IMR-90 (cell line): Measurements from ENCODE around the gene PLS1. TPM values are rescaled to one million over a fixed set of nuclear protein-coding genes. Genes with fewer than 3 reads are reported as not detected.

Source experiments
- ATAC-seq: fragments of 200-7000 bp; cut with Tn5 transposase; 2 replicates; pipeline ENCODE4 v1.9.1; 2020; ENCODE audit warnings: low read depth, mild to moderate bottlenecking, moderate library complexity
- BruUV-seq: library from RNA; stranded (reverse); fragments of 400-500 nt; replicated peaks from 2 replicates; lab custom pipeline; 2021; lab: Mats Ljungman, UMichigan
- CTCF ChIA-PET: fragments of 300-600 bp; formaldehyde crosslinking; extraction: SDS; loops from one replicate; lab custom pipeline; 2021; ENCODE audit warnings: antibody characterized with exemption; lab: Yijun Ruan, JAX
- POLR2A ChIA-PET: fragments of 300-600 bp; sonication (Branson Sonifier 250); formaldehyde crosslinking; loops from one replicate; lab custom pipeline; 2022; ENCODE audit warnings: antibody characterized with exemption; ENCODE audit not compliant: unreplicated experiment; lab: Charles Lee
- DNase-seq: peaks from one replicate; pipeline ENCODE4 v3.0.0; 2013
- H2AFZ ChIP-seq: replicated peaks from 2 replicates; pipeline ENCODE3; 2013; ENCODE audit warnings: low read length, mild to moderate bottlenecking; ENCODE audit not compliant: poor library complexity
- H2AK5ac ChIP-seq: 2 replicates; pipeline ENCODE4 v1.6.1; 2013; ENCODE audit warnings: low read depth, low read length, inconsistent platforms
- H2AK9ac ChIP-seq: replicated peaks from 2 replicates; pipeline ENCODE3; 2013; ENCODE audit warnings: mild to moderate bottlenecking, low read depth, low read length, moderate library complexity; ENCODE audit not compliant: poor library complexity
- H2BK120ac ChIP-seq: 2 replicates; pipeline ENCODE4 v1.6.1; 2013; ENCODE audit warnings: low read depth, low read length, inconsistent platforms
- H2BK15ac ChIP-seq: 3 replicates; pipeline ENCODE4 v1.6.1; 2013; ENCODE audit warnings: low read depth, low read length, inconsistent platforms
- H2BK20ac ChIP-seq: 2 replicates; pipeline ENCODE4 v1.6.1; 2013; ENCODE audit warnings: low read depth, mild to moderate bottlenecking, inconsistent platforms, low read length, moderate library complexity
- H2BK5ac ChIP-seq: 2 replicates; pipeline ENCODE4 v1.6.1; 2013; ENCODE audit warnings: mild to moderate bottlenecking, low read depth, low read length, inconsistent platforms; ENCODE audit not compliant: poor library complexity, severe bottlenecking
- H3K14ac ChIP-seq: replicated peaks from 2 replicates; pipeline ENCODE4 v1.6.1; 2013; ENCODE audit warnings: low read depth, low read length, inconsistent platforms
- H3K18ac ChIP-seq: 2 replicates; pipeline ENCODE4 v1.6.1; 2013; ENCODE audit warnings: low read depth, low read length, control low read depth
- H3K23ac ChIP-seq: 2 replicates; pipeline ENCODE4 v1.6.1; 2013; ENCODE audit warnings: low read depth, low read length, inconsistent platforms
- H3K27ac ChIP-seq: 2 replicates; pipeline ENCODE4 v1.5.1; 2013; ENCODE audit warnings: mild to moderate bottlenecking, control low read depth, low read length; ENCODE audit not compliant: insufficient read depth
- H3K27me3 ChIP-seq: 2 replicates; pipeline ENCODE4 v1.6.1; 2013; ENCODE audit warnings: low read length; ENCODE audit not compliant: control insufficient read depth, insufficient read depth
- H3K36me3 ChIP-seq: 2 replicates; pipeline ENCODE4 v1.6.1; 2013; ENCODE audit warnings: low read length, mixed read lengths; ENCODE audit not compliant: control insufficient read depth, insufficient read depth
- H3K4ac ChIP-seq: 2 replicates; pipeline ENCODE4 v1.6.1; 2013; ENCODE audit warnings: low read depth, low read length, inconsistent platforms
- H3K4me1 ChIP-seq: 2 replicates; pipeline ENCODE4 v1.6.1; 2013; ENCODE audit warnings: low read length, mixed read lengths; ENCODE audit not compliant: control insufficient read depth, insufficient read depth
- H3K4me2 ChIP-seq: 2 replicates; pipeline ENCODE4 v1.6.1; 2013; ENCODE audit warnings: low read depth, mild to moderate bottlenecking, control low read depth, low read length, moderate library complexity
- H3K4me3 ChIP-seq: 2 replicates; pipeline ENCODE4 v1.5.1; 2013; ENCODE audit warnings: low read depth, mild to moderate bottlenecking, control low read depth, low read length, moderate library complexity; ENCODE audit not compliant: insufficient read depth
- H3K56ac ChIP-seq: 2 replicates; pipeline ENCODE4 v1.6.1; 2013; ENCODE audit warnings: low read length, inconsistent platforms; ENCODE audit not compliant: insufficient read depth; ENCODE audit errors: extremely low read depth
- H3K79me1 ChIP-seq, 2 experiments: 2 replicates each; pipeline ENCODE4 v1.6.1; 2013; ENCODE audit warnings: low read length in 2 of 2, inconsistent platforms in 1 of 2, low read depth in 1 of 2
- H3K9ac ChIP-seq: 2 replicates; pipeline ENCODE4 v1.6.1; 2013; ENCODE audit warnings: low read depth, low read length, control low read depth
- H3K9me1 ChIP-seq: 2 replicates; pipeline ENCODE4 v1.6.1; 2013; ENCODE audit warnings: low read length, inconsistent platforms; ENCODE audit not compliant: insufficient read depth
- H3K9me3 ChIP-seq: 2 replicates; pipeline ENCODE4 v1.6.1; 2013; ENCODE audit warnings: low read length; ENCODE audit not compliant: control insufficient read depth, insufficient read depth
- H4K20me1 ChIP-seq: 2 replicates; pipeline ENCODE4 v1.6.1; 2013; ENCODE audit warnings: low read length, inconsistent platforms; ENCODE audit not compliant: insufficient read depth
- H4K5ac ChIP-seq: 2 replicates; pipeline ENCODE4 v1.6.1; 2013; ENCODE audit warnings: mild to moderate bottlenecking, low read depth, low read length, control low read depth
- H4K8ac ChIP-seq, 2 experiments: 2 replicates each; pipeline ENCODE4 v1.6.1; 2013; ENCODE audit warnings: low read depth in 2 of 2, low read length in 2 of 2, control low read depth in 1 of 2, inconsistent platforms in 1 of 2
- H4K91ac ChIP-seq: 2 replicates; pipeline ENCODE4 v1.6.1; 2013; ENCODE audit warnings: low read depth, low read length, inconsistent platforms; ENCODE audit not compliant: insufficient read depth
- MAFK ChIP-seq: IDR thresholded peaks from 2 replicates; pipeline ENCODE4 v1.6.1; 2012; ENCODE audit warnings: low read depth, low read length, improper control_type of control experiment
- NFE2L2 ChIP-seq: fragments of 150-350 bp; IDR thresholded peaks from 2 replicates; pipeline ENCODE4 v1.6.1; 2016; ENCODE audit warnings: low read depth, mild to moderate bottlenecking, low read length
- SMC3 ChIP-seq: fragments of 150-350 bp; IDR thresholded peaks from 2 replicates; pipeline ENCODE4 v1.6.1; 2016; ENCODE audit warnings: low read depth, mild to moderate bottlenecking, antibody characterized with exemption, low read length, moderate library complexity
- USF2 ChIP-seq: fragments of 150-350 bp; IDR thresholded peaks from 2 replicates; pipeline ENCODE4 v1.6.1; 2017; ENCODE audit warnings: mild to moderate bottlenecking, antibody characterized with exemption, low read length, low read depth
- WGBS, 2 experiments: methylation state at CpG; one replicate each; pipeline versions ENCODE4 v1.1.5 to v1.1.7; 2013; ENCODE audit warnings: missing lambda C conversion rate in 2 of 2; ENCODE audit not compliant: insufficient read length in 1 of 2; ENCODE audit errors: extremely low coverage in 2 of 2; 5-methylcytosine and 5-hydroxymethylcytosine counted together
- dilution Hi-C: fragments of 300-500 bp; cut with HindIII; formaldehyde crosslinking; loops from one replicate; pipeline ENCODE4 v1.14.3; 2018; ENCODE audit warnings: low sequenced_read_pairs; ENCODE audit not compliant: unreplicated experiment
- in situ Hi-C: fragments of 300-500 bp; cut with MboI; formaldehyde crosslinking; loops from 3 replicates; pipeline ENCODE4 v1.14.3; 2019; ENCODE audit warnings: low sequenced_read_pairs, inconsistent platforms, mixed read lengths
- intact Hi-C: fragments of 100-400 bp; cut with micrococcal nuclease; formaldehyde crosslinking; loops from 2 replicates; pipeline ENCODE4 v1.10.0; 2022
- polyA plus RNA-seq, 3 experiments: library from polyadenylated mRNA; depleted of rRNA; stranded (reverse); fragments of >200 nt; gene quantifications; 2 replicates each; pipeline ENCODE4 v1.2.3, GENCODE V29; 2012; ENCODE audit warnings: low replicate concordance in 1 of 3
- total RNA-seq: library from RNA; depleted of rRNA; stranded (reverse); fragments of >200 nt; gene quantifications from 2 replicates; pipeline ENCODE4 v1.2.3, GENCODE V29; 2012

The PLS1 gene
- total and polyA plus RNA-seq, 2 of the 4 experiments (the other 2 are of a cell fraction), result 0.29 to 0.90 TPM

GRCh38 chr3:142611206-142611605, 15.0 kb downstream of the PLS1 start:
- no peak overlapping the region for H2AFZ ChIP-seq
- no peak overlapping the region for H3K14ac ChIP-seq
- dilution Hi-C loops, result no loop called here
- H2BK20ac ChIP-seq, result no peak overlapping the region
- H4K91ac ChIP-seq, result no peak overlapping the region
- no peak for TF ChIP-seq MAFK
- no peak for TF ChIP-seq USF2
- no peak for TF ChIP-seq NFE2L2
- TF ChIP-seq SMC3, result no peak
- no peak overlapping the region for H2BK5ac ChIP-seq
- ChIA-PET CTCF (no interaction called here), POLR2A (no interaction called here)
- H3K18ac ChIP-seq, result no peak overlapping the region
- H2AK9ac ChIP-seq, result no peak overlapping the region
- H3K4me3 ChIP-seq, result no peak overlapping the region
- ATAC-seq, result no peak
- H3K23ac ChIP-seq, result no peak overlapping the region
- DNase-seq, result no peak
- BruUV-seq, result no TSS peak
- no peaks in the 10 kb centered on the region for H3K27me3 ChIP-seq
- H2BK15ac ChIP-seq, result no peak overlapping the region
- no peak overlapping the region for H3K4me2 ChIP-seq
- H3K9me1 ChIP-seq, result no peaks in the 10 kb centered on the region
- no peaks in the 10 kb centered on the region for H4K20me1 ChIP-seq
- no peak overlapping the region for H2BK120ac ChIP-seq
- H3K9ac ChIP-seq, result no peak overlapping the region
- no peak overlapping the region for H3K56ac ChIP-seq
- WGBS, 2 experiments, result no CpG with 5 or more reads among the region's 1 CpG
- no peak overlapping the region for H3K27ac ChIP-seq
- no peak overlapping the region for H3K4ac ChIP-seq
- no peaks in the 10 kb centered on the region for H3K36me3 ChIP-seq
- no peaks in the 10 kb centered on the region for H3K79me1 ChIP-seq
- in situ Hi-C loops, result no loop called here
- H4K8ac ChIP-seq, result no peak overlapping the region
- H3K4me1 ChIP-seq, result no peaks in the 10 kb centered on the region
- intact Hi-C loops, result no loop called here
- H2AK5ac ChIP-seq, result no peak overlapping the region
- H4K5ac ChIP-seq, result no peak overlapping the region
- H3K9me3 ChIP-seq, result no peaks in the 10 kb centered on the region
